Keratinocyte (primary cell): Measurements from ENCODE around the gene TACC2. TPM values are rescaled to one million over a fixed set of nuclear protein-coding genes. Genes with fewer than 3 reads are reported as not detected.

Experiments
- DNase-seq: peaks from one replicate; pipeline ENCODE4 v3.0.0-alpha.2; 2011; ENCODE audit warnings: low read depth, missing footprints, low spot score
- FAIRE-seq: peaks from 2 replicates; lab custom pipeline; 2011; peaks lifted over from hg19 to GRCh38; lab: Jason Lieb, UNC
- H2AFZ ChIP-seq: 2 replicates; pipeline ENCODE4 v1.6.0; 2012; ENCODE audit warnings: low read length, control low read depth, inconsistent platforms; ENCODE audit not compliant: control insufficient read depth
- H3K27ac ChIP-seq: 2 replicates; pipeline ENCODE4 v1.5.1; 2011; ENCODE audit warnings: low read length; ENCODE audit not compliant: control insufficient read depth, insufficient read depth
- H3K27me3 ChIP-seq: 3 replicates; pipeline ENCODE4 v1.6.0; 2011; ENCODE audit warnings: low read length; ENCODE audit not compliant: control insufficient read depth, insufficient read depth; ENCODE audit errors: extremely low read depth
- H3K36me3 ChIP-seq, 2 experiments: 2 replicates in 1 of 2; 3 replicates in 1 of 2; pipeline ENCODE4 v1.5.1; 2011; ENCODE audit warnings: low read length in 2 of 2, mild to moderate bottlenecking in 1 of 2; ENCODE audit not compliant: control insufficient read depth in 2 of 2, insufficient read depth in 2 of 2; ENCODE audit errors: extremely low read depth in 1 of 2
- H3K4me1 ChIP-seq: 3 replicates; pipeline ENCODE4 v1.5.1; 2011; ENCODE audit warnings: low read length; ENCODE audit not compliant: control insufficient read depth, insufficient read depth; ENCODE audit errors: extremely low read depth
- H3K4me2 ChIP-seq: 3 replicates; pipeline ENCODE4 v1.6.0; 2011; ENCODE audit warnings: low read depth, low read length; ENCODE audit not compliant: control insufficient read depth, insufficient read depth; ENCODE audit errors: extremely low read depth
- H3K4me3 ChIP-seq, 3 experiments: fragments of 200-600 bp in 1 of 3; sonication (generic) in 1 of 3; 2 replicates in 2 of 3; 3 replicates in 1 of 3; pipeline ENCODE4 v1.5.1; 2011 to 2016; ENCODE audit warnings: low read length in 3 of 3, mild to moderate bottlenecking in 3 of 3, control low read depth in 2 of 3, inconsistent platforms in 1 of 3, low read depth in 1 of 3, mixed read lengths in 1 of 3, mixed run types in 1 of 3, moderate library complexity in 1 of 3; ENCODE audit not compliant: control insufficient read depth in 2 of 3, insufficient read depth in 2 of 3; ENCODE audit errors: extremely low read depth in 1 of 3
- H3K79me2 ChIP-seq: 2 replicates; pipeline ENCODE4 v1.6.0; 2012; ENCODE audit warnings: low read length; ENCODE audit not compliant: control insufficient read depth, insufficient read depth
- H3K9ac ChIP-seq: 3 replicates; pipeline ENCODE4 v1.6.0; 2011; ENCODE audit warnings: low read length; ENCODE audit not compliant: control insufficient read depth, insufficient read depth; ENCODE audit errors: extremely low read depth
- H3K9me1 ChIP-seq: 3 replicates; pipeline ENCODE4 v1.6.0; 2011; ENCODE audit warnings: low read length; ENCODE audit not compliant: control insufficient read depth, insufficient read depth; ENCODE audit errors: extremely low read depth
- H3K9me3 ChIP-seq: 2 replicates; pipeline ENCODE4 v1.5.1; 2012; ENCODE audit warnings: low read depth, low read length; ENCODE audit not compliant: control insufficient read depth
- H4K20me1 ChIP-seq: 3 replicates; pipeline ENCODE4 v1.6.0; 2011; ENCODE audit warnings: low read length; ENCODE audit not compliant: control insufficient read depth, insufficient read depth; ENCODE audit errors: extremely low read depth
- CTCF ChIP-seq, 3 experiments: IDR thresholded peaks in 1 of 3; conservative IDR thresholded peaks in 1 of 3; optimal IDR thresholded peaks in 1 of 3; 2 replicates in 2 of 3; 3 replicates in 1 of 3; pipeline versions ENCODE3 to v1.5.1; 2011; ENCODE audit warnings: low read length in 3 of 3, mild to moderate bottlenecking in 3 of 3, moderate library complexity in 2 of 3, control low read depth in 1 of 3, inconsistent platforms in 1 of 3; ENCODE audit not compliant: insufficient read depth in 2 of 3; ENCODE audit errors: extremely low read depth in 1 of 3
- EZH2 ChIP-seq: IDR thresholded peaks from one replicate; pipeline ENCODE4 v1.6.1; 2012; ENCODE audit warnings: inconsistent platforms, mild to moderate bottlenecking, low read length, moderate library complexity
- dilution Hi-C: fragments of 300-500 bp; cut with MboI; formaldehyde crosslinking; loops from one replicate; pipeline ENCODE4 v1.7.0; 2020; ENCODE audit warnings: low sequenced_read_pairs; ENCODE audit not compliant: extremely low pct_ligation_motif_present
- polyA plus RNA-seq, 5 experiments: library from polyadenylated mRNA; depleted of rRNA in 3 of 5; stranded (reverse) in 3 of 5; stranded (forward) in 1 of 5; unstranded in 1 of 5; fragments of >200 nt; gene quantifications; 1 replicate in 1 of 5; 2 replicates in 3 of 5; 3 replicates in 1 of 5; pipeline versions ENCODE4 v1.2.1 to v1.2.3, GENCODE V29; 2011 to 2012; ENCODE audit warnings: missing spikeins in 2 of 5, low read depth in 1 of 5, low replicate concordance in 1 of 5

TACC2 gene
- polyA plus RNA-seq, 1 donor (not counting 4 experiments of a cell fraction or from before 2014, with no cell fraction given) = 12.8 TPM

- Histone ChIP-seq H3K27ac (no peak overlapping the region), H3K4me2 (no peak overlapping the region), H2AFZ (no peak overlapping the region), H3K27me3 (no peaks in the 10 kb centered on the region), H3K4me1 (peaks cover 6% of the 10 kb centered on the region), H3K36me3 (no peaks in the 10 kb centered on the region), H4K20me1 (no peaks in the 10 kb centered on the region), H3K9me1 (no peaks in the 10 kb centered on the region), H3K79me2 (no peaks in the 10 kb centered on the region), H3K9ac (no peak overlapping the region), H3K4me3 (no peak overlapping the region), H3K9me3 (no peaks in the 10 kb centered on the region)
- dilution Hi-C loops = no loop called here
- no peak for DNase-seq
- TF ChIP-seq EZH2 (no peak), CTCF (optimal IDR thresholded peaks at IDR 0.05 in 1 of 3, IDR thresholded peaks at IDR 0.05 in 1 of 3, conservative IDR thresholded peaks at IDR 0.05 in 1 of 3; ENCODE audit: extremely low read depth in 1 of 3, insufficient read depth in 2 of 3, low read length in 3 of 3) (no peak)
- no peak for FAIRE-seq
These were observed 285.1 kb downstream of the TACC2 start for GRCh38 chr10:122273966-122274545.

- Histone ChIP-seq H3K79me2 (no peaks in the 10 kb centered on the region), H3K27ac (no peak overlapping the region), H3K4me1 (peaks cover 23% of the 10 kb centered on the region), H3K27me3 (no peaks in the 10 kb centered on the region), H3K9me1 (no peaks in the 10 kb centered on the region), H3K9ac (no peak overlapping the region), H3K9me3 (no peaks in the 10 kb centered on the region), H3K36me3 (no peaks in the 10 kb centered on the region), H3K4me3 (no peak overlapping the region), H3K4me2 (no peak overlapping the region), H2AFZ (no peak overlapping the region), H4K20me1 (no peaks in the 10 kb centered on the region)
- FAIRE-seq (no peak), DNase-seq (no peak)
- dilution Hi-C loops = no loop called here
- TF ChIP-seq EZH2 (no peak), CTCF (optimal IDR thresholded peaks at IDR 0.05 in 1 of 3, IDR thresholded peaks at IDR 0.05 in 1 of 3, conservative IDR thresholded peaks at IDR 0.05 in 1 of 3; ENCODE audit: extremely low read depth in 1 of 3, insufficient read depth in 2 of 3, low read length in 3 of 3) (no peak)
These were observed 287.7 kb downstream of the TACC2 start for GRCh38 chr10:122276611-122277208.
